Mesenchymal stem cell (in vitro differentiated cells and primary cell): ENCODE results near the gene RAB30.

Source experiments
- DNase-seq: peaks from one replicate; pipeline ENCODE4 v3.0.0-alpha.2; 2013
- H2AFZ ChIP-seq: one replicate; pipeline ENCODE4 v1.6.1; 2013; ENCODE audit warnings: low read depth, mild to moderate bottlenecking, control low read depth, inconsistent platforms, low read length, moderate library complexity
- H2AK5ac ChIP-seq: 2 replicates; pipeline ENCODE4 v1.6.1; 2013; ENCODE audit warnings: low read length, moderate library complexity, mild to moderate bottlenecking, inconsistent platforms; ENCODE audit not compliant: severe bottlenecking
- H2BK120ac ChIP-seq: one replicate; pipeline ENCODE4 v1.6.1; 2013; ENCODE audit warnings: low read depth, mild to moderate bottlenecking, inconsistent platforms, low read length, moderate library complexity
- H2BK12ac ChIP-seq, 2 experiments: one replicate each; pipeline ENCODE4 v1.6.1; 2013; ENCODE audit warnings: inconsistent platforms in 2 of 2, low read length in 2 of 2, mild to moderate bottlenecking in 2 of 2, moderate library complexity in 2 of 2, control low read depth in 1 of 2
- H2BK15ac ChIP-seq: one replicate; pipeline ENCODE4 v1.6.1; 2013; ENCODE audit warnings: mild to moderate bottlenecking, low read depth, inconsistent platforms; ENCODE audit not compliant: poor library complexity, severe bottlenecking
- H2BK5ac ChIP-seq: 2 replicates; pipeline ENCODE4 v1.6.1; 2013; ENCODE audit warnings: low read depth, mild to moderate bottlenecking, low read length, control low read depth, inconsistent platforms; ENCODE audit not compliant: poor library complexity, severe bottlenecking
- H3K14ac ChIP-seq, 2 experiments: one replicate each; pipeline ENCODE4 v1.6.1; 2013; ENCODE audit warnings: inconsistent platforms in 2 of 2, low read length in 2 of 2, control low read depth in 1 of 2, mild to moderate bottlenecking in 1 of 2, moderate library complexity in 1 of 2
- H3K18ac ChIP-seq, 2 experiments: one replicate each; pipeline ENCODE4 v1.6.1; 2013; ENCODE audit warnings: inconsistent platforms in 2 of 2, low read length in 2 of 2, control low read depth in 1 of 2, low read depth in 1 of 2, mild to moderate bottlenecking in 1 of 2
- H3K23ac ChIP-seq, 2 experiments: one replicate each; pipeline ENCODE4 v1.6.1; 2013; ENCODE audit warnings: inconsistent platforms in 2 of 2, low read length in 2 of 2, mild to moderate bottlenecking in 2 of 2, moderate library complexity in 2 of 2, control low read depth in 1 of 2
- H3K27ac ChIP-seq: 2 replicates; pipeline ENCODE4 v1.5.1; 2013; ENCODE audit warnings: mild to moderate bottlenecking, moderate library complexity, low read length, control low read depth, inconsistent platforms; ENCODE audit not compliant: poor library complexity, severe bottlenecking
- H3K27me3 ChIP-seq, 2 experiments: 2 replicates each; pipeline versions ENCODE4 v1.6.1 to v1.7.0; 2013; ENCODE audit warnings: low read length in 2 of 2, mild to moderate bottlenecking in 2 of 2, moderate library complexity in 2 of 2, control low read depth in 1 of 2, inconsistent platforms in 1 of 2; ENCODE audit not compliant: control insufficient read depth in 1 of 2, insufficient read depth in 1 of 2
- H3K36me3 ChIP-seq, 2 experiments: 2 replicates each; pipeline versions ENCODE4 v1.6.1 to v1.7.0; 2013; ENCODE audit warnings: low read length in 2 of 2, control low read depth in 1 of 2, inconsistent platforms in 1 of 2, low read depth in 1 of 2, mild to moderate bottlenecking in 1 of 2; ENCODE audit not compliant: insufficient read depth in 2 of 2, control insufficient read depth in 1 of 2
- H3K4ac ChIP-seq, 2 experiments: one replicate each; pipeline ENCODE4 v1.6.1; 2013; ENCODE audit warnings: inconsistent platforms in 2 of 2, low read length in 2 of 2, mild to moderate bottlenecking in 2 of 2, moderate library complexity in 2 of 2, control low read depth in 1 of 2, low read depth in 1 of 2
- H3K4me1 ChIP-seq: 2 replicates; pipeline ENCODE4 v1.6.1; 2013; ENCODE audit warnings: low read depth, low read length, control low read depth; ENCODE audit not compliant: control insufficient read depth, insufficient read depth
- H3K4me2 ChIP-seq: 2 replicates; pipeline ENCODE4 v1.6.1; 2013; ENCODE audit warnings: low read length, mild to moderate bottlenecking, inconsistent platforms; ENCODE audit not compliant: poor library complexity, severe bottlenecking
- H3K4me3 ChIP-seq, 2 experiments: 2 replicates each; pipeline versions ENCODE4 v1.5.1 to v1.7.0; 2013; ENCODE audit warnings: low read length in 2 of 2, mild to moderate bottlenecking in 2 of 2, control low read depth in 1 of 2, low read depth in 1 of 2; ENCODE audit not compliant: insufficient read depth in 1 of 2
- H3K79me1 ChIP-seq: replicated peaks from 2 replicates; pipeline ENCODE4 v1.6.1; 2013; ENCODE audit warnings: mild to moderate bottlenecking, control low read depth, low read length, inconsistent platforms; ENCODE audit not compliant: poor library complexity, severe bottlenecking
- H3K9ac ChIP-seq: 2 replicates; pipeline ENCODE4 v1.7.0; 2013; ENCODE audit warnings: mild to moderate bottlenecking, low read length, moderate library complexity
- H3K9me3 ChIP-seq: 2 replicates; pipeline ENCODE4 v1.7.0; 2013; ENCODE audit warnings: mild to moderate bottlenecking, low read length; ENCODE audit not compliant: control insufficient read depth
- H4K8ac ChIP-seq: one replicate; pipeline ENCODE4 v1.6.1; 2013; ENCODE audit warnings: inconsistent platforms, mild to moderate bottlenecking, low read length, moderate library complexity
- H4K91ac ChIP-seq: one replicate; pipeline ENCODE4 v1.6.1; 2013; ENCODE audit warnings: mild to moderate bottlenecking, low read length, inconsistent platforms
- WGBS: methylation state at CpG from one replicate; pipeline ENCODE4 v1.1.7; 2013; ENCODE audit warnings: mixed read lengths; 5-methylcytosine and 5-hydroxymethylcytosine counted together

Gene RAB30

GRCh38 chr11:83027289-83027688 is 44.4 kb downstream of the RAB30 start:
- Histone ChIP-seq H3K36me3 (no peaks in the 10 kb centered on the region), H3K14ac (no peak overlapping the region), H2AK5ac (no peak overlapping the region), H3K4me1 (peaks cover 2% of the 10 kb centered on the region), H3K4ac (no peak overlapping the region), H3K23ac (no peak overlapping the region), H3K4me2 (no peak overlapping the region), H2BK5ac (no peak overlapping the region), H2BK120ac (no peak overlapping the region), H2BK12ac (no peak overlapping the region), H2AFZ (no peak overlapping the region), H3K4me3 (no peak overlapping the region), H3K18ac (no peak overlapping the region), H3K79me1 (peaks cover 31% of the 10 kb centered on the region), H3K27me3 (no peaks in the 10 kb centered on the region), H4K91ac (no peak overlapping the region), H3K9me3 (no peaks in the 10 kb centered on the region), H3K9ac (no peak overlapping the region), H4K8ac (no peak overlapping the region), H2BK15ac (no peak overlapping the region), H3K27ac (no peak overlapping the region)
- 95% methylated on average over 5 of the region's 5 CpGs for WGBS
- DNase-seq, result no peak

- Histone ChIP-seq H3K9ac (no peak overlapping the region), H3K4me1 (peaks cover 5% of the 10 kb centered on the region), H4K91ac (no peak overlapping the region), H3K4ac (no peak overlapping the region), H3K36me3 (peaks cover 0 to 3% of the 10 kb centered on the region in 2 experiments), H2BK15ac (no peak overlapping the region), H3K27me3 (no peaks in the 10 kb centered on the region), H3K18ac (no peak overlapping the region), H3K79me1 (peaks cover 33% of the 10 kb centered on the region), H2AK5ac (no peak overlapping the region), H3K23ac (no peak overlapping the region), H4K8ac (no peak overlapping the region), H2BK120ac (no peak overlapping the region), H2AFZ (no peak overlapping the region), H2BK5ac (no peak overlapping the region), H3K14ac (no peak overlapping the region), H3K9me3 (no peaks in the 10 kb centered on the region), H2BK12ac (no peak overlapping the region), H3K27ac (no peak overlapping the region), H3K4me3 (no peak overlapping the region), H3K4me2 (no peak overlapping the region)
- no peak for DNase-seq
- WGBS, result 97% methylated on average over 4 of the region's 4 CpGs
Measured at GRCh38 chr11:83026229-83026628, 45.5 kb downstream of the RAB30 start.

DNA sequence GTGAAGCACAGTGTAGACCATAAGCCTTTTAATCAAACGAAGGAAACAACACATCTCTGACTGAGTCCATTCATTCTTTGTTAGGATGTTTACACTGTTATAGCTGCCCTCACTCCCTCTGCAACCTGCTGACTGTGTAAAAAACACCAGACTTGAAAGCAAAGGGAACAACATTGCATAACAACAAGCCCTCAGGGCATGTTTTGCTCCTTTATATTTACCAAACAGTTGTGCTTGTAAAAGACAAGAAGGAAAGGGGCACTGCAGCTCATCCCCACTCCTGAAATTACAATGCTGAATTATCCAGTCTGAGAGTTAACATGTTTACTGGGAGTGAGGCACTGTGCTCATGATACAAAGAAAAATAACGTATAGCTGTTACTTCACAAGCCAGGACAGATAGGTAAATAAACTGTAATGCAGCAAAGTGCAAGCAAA is 46.4 kb downstream of the RAB30 start:
- no peaks in the 10 kb centered on the region for H3K9me3 ChIP-seq
- H3K36me3 ChIP-seq, result peaks cover 3 to 5% of the 10 kb centered on the region in 2 experiments
- 23% methylated on average over 1 of the region's 2 CpGs for WGBS
- no peak overlapping the region for H2BK5ac ChIP-seq
- no peak overlapping the region for H3K18ac ChIP-seq
- H4K91ac ChIP-seq, result no peak overlapping the region
- H3K27ac ChIP-seq, result no peak overlapping the region
- H3K79me1 ChIP-seq, result peaks cover 38% of the 10 kb centered on the region
- peak; percentile 77 for DNase-seq
- H3K23ac ChIP-seq, result no peak overlapping the region
- no peak overlapping the region for H4K8ac ChIP-seq
- H3K4me1 ChIP-seq, result peaks cover 9% of the 10 kb centered on the region
- no peak overlapping the region for H2BK12ac ChIP-seq
- H2AK5ac ChIP-seq, result no peak overlapping the region
- no peak overlapping the region for H2BK15ac ChIP-seq
- no peak overlapping the region for H2BK120ac ChIP-seq
- H3K4me3 ChIP-seq, result no peak overlapping the region
- H2AFZ ChIP-seq, result no peak overlapping the region
- H3K27me3 ChIP-seq, result no peaks in the 10 kb centered on the region
- no peak overlapping the region for H3K4ac ChIP-seq
- H3K9ac ChIP-seq, result no peak overlapping the region
- no peak overlapping the region for H3K4me2 ChIP-seq
- no peak overlapping the region for H3K14ac ChIP-seq

DNA sequence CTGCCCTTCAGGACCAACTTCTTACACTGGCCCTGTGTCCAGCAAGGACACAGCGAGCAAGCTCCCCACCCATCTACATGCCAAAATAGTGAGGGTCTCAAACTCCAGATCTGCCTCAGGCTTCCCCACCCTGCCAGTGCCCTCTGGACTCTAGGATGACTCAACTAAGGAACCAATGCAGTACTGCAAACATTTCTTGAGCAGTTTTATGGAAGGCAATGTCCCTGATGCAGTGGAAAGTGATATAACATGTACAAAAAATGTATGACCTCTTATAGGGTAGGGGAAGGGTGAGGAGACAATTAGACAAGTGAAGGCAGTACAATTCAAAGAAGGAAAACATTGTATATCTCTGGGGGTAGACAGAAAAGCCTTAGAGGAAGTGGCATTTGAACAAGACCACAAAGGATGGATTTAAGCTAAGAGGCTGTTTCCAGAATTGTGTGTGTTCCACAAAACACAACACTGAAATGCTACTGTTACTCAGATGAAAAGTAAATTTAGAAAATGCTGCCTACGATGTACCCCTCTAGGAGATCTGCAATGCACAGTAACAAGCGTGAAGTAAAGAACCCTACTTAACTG is 47.3 kb downstream of the RAB30 start:
- Histone ChIP-seq H2BK15ac (no peak overlapping the region), H2BK120ac (no peak overlapping the region), H2AK5ac (no peak overlapping the region), H3K4ac (no peak overlapping the region), H3K18ac (no peak overlapping the region), H4K91ac (no peak overlapping the region), H2AFZ (no peak overlapping the region), H3K4me1 (peaks cover 12% of the 10 kb centered on the region), H3K27ac (no peak overlapping the region), H3K14ac (no peak overlapping the region), H3K4me3 (no peak overlapping the region), H3K9ac (no peak overlapping the region), H3K36me3 (peaks cover 3 to 7% of the 10 kb centered on the region in 2 experiments), H3K27me3 (no peaks in the 10 kb centered on the region), H3K4me2 (no peak overlapping the region), H3K79me1 (peaks cover 42% of the 10 kb centered on the region), H3K9me3 (no peaks in the 10 kb centered on the region), H3K23ac (no peak overlapping the region), H4K8ac (no peak overlapping the region), H2BK5ac (no peak overlapping the region), H2BK12ac (no peak overlapping the region)
- 93% methylated on average over 3 of the region's 3 CpGs for WGBS
- no peak for DNase-seq
